DLD1 (cell line): Measurements from ENCODE around the gene SEPTIN11.
"Not testable (repeated sequence)": the region's sequence is repeated elsewhere in the genome, so short reads cannot be mapped to it uniquely, and the experiment has no call there.

Experiments used
- in situ Hi-C: cut with HindIII; loops from 2 replicates; pipeline ENCODE4 v1.10.0; 2017; ENCODE audit warnings: low sequenced_read_pairs

Gene SEPTIN11

GRCh38 chr4:76951672-76952010 lies 2.1 kb downstream of the SEPTIN11 start:
- in situ Hi-C loops = no loop called here

DNA sequence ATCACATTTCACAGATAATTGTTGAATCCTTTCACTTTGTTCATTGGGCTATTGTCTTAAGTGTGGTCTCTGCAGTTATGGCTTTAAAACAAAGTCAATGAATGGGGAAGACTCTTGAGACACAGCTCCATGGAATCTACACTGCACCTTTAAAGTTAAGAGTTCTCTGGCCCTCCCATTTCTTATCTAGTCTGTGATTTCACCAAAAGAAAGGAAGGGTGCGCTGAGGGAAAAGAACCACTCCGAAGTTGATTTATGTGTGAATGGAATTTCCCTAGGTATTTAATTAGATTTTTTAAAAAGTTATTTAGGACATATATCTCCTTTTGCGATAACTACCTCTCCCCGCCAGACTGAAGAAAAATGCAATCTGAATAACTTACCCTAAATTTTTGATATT lies 2.5 kb downstream of the SEPTIN11 start:
- in situ Hi-C loops = no loop called here

DNA sequence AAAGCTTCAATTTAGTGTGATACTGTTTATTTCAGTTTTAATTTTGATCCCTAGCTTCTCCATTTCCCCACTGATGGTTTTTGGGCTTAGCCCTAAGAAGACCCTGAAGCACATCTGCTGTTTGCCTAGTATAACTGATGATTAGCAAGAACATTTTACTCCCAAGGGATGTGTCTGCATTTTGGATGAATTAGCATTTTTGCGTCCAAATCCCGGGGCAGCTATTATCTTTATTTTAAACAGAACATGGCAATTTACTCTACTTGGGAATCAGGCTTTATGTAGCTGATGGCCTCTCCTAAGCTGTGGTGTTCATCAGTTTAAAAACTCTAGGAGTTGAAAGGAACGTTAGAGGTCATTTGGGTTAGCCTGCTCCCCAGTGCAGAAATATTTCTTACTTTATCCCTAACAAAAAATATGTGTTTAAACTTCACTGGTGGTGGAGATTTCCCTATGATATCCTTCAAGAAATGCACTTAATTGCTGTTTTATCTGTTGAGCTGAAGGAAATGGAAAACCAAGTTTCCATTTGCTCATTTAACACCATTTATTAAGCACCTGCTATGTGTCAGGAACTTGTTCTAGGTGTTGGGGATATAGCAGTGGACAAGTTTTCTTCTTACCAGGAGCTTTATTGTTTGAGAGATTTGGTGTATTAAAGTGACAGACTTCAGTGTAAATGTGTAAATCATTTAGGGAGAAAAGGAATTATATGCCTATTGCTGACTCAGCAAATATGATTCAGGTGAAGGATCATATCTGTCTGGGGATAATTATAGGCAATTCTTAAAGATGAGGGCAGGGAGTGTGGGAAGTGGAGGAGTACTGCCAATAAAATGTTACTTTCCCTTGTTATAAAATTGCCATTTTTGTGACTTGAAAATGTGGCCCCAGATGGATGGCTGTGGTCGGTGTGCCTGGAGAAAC lies 3.4 kb downstream of the SEPTIN11 start:
- in situ Hi-C loops = no loop called here

DNA sequence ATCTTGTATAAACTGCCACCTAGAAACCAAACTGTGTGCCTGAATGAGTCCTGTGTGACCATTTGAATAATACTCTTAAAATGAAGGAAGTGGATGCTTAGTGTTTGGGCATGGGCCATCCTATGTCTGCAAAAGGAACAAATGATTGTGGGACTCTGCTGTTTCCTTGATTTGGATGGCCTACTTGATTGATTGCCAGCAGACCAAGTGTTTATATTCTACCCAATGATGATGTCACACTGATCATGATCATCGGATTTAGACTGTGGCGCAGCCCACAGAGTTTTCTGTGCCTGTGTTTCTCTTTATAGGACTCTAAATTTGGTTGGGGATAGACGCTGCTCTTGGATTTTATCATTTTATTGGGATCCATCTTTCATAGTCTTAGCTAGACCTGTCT lies 4.4 kb downstream of the SEPTIN11 start:
- in situ Hi-C loops = no loop called here

DNA sequence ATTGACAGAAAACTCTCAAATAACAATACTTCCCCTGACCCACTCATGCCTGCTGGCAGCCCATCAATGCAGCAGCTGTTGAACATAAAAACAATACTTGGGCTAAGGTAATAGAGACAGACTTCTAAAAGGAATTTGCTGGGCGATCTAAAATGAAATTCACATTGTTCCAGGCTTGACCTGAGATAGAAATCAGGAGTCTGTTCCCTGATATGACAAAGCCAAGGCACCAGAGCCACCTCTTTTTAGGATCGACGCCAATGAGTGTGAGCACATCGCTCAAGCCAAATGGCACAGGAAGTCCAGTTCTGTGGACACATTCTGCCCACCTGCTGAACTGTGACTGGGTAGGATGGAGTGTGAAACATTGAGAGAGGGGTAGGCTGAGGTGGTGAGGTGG lies 4.9 kb downstream of the SEPTIN11 start:
- in situ Hi-C loops = no loop called here

DNA sequence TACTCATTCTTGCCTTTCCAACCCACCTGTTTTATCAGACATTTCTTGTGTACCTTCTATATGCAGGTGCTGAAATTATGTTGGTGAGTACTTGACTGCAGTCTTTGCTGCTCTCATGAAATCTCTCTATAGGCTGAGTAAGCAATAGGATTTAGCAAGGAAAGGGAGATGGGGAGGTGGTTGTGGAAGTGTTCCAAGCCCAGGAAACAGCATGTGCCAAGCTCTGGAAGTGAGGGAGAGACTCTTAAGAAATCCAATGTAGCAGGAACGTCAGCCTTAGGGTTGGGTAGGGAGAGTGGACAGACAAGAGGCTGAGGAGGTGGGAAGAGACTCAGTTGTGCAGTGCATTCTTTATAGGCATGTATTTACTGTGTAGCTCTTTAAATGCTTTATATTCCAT lies 5.6 kb downstream of the SEPTIN11 start:
- in situ Hi-C loops = no loop called here

- in situ Hi-C loops = no loop called here
These were observed 7.6 kb downstream of the SEPTIN11 start for GRCh38 chr4:76957004-76957738.

DNA sequence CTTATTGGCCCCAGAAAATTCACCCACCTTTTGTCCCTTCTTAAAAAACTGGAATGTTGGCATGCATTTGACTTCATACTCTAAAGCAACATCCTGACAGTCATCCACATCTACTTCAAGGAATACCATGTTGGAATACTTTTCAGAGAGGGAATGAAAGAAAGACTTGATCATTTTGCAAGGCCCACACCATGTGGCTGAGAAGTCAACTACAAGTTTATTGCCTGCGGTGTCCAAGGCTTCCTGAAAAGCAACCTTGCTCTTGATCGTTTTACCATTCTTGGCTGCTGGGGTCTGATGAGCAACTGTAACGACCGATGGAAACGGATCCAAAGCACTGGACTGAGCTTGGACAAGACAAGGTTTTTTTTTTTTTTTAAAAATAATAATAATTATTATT lies 9.3 kb downstream of the SEPTIN11 start:
- in situ Hi-C loops = no loop called here

DNA sequence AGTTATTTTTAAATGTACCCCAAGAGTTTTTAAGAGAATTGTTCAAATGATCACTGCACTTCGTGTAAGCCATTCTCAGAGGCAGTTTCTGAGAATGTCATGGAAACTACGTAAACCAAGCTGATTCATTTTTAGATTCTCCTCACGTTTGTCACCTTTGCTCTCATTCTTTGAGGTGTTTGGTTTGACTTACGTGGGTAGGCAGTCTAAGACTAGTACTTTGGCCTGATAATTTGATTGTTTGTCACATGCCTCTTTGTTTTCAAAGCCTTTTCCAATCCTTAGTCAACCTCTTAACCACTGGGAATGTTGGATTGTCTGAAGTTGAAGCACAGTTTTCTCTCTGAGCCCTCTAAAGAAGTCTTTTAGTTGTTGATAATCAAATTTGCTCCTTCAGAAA lies 10.5 kb downstream of the SEPTIN11 start:
- in situ Hi-C loops = no loop called here

DNA sequence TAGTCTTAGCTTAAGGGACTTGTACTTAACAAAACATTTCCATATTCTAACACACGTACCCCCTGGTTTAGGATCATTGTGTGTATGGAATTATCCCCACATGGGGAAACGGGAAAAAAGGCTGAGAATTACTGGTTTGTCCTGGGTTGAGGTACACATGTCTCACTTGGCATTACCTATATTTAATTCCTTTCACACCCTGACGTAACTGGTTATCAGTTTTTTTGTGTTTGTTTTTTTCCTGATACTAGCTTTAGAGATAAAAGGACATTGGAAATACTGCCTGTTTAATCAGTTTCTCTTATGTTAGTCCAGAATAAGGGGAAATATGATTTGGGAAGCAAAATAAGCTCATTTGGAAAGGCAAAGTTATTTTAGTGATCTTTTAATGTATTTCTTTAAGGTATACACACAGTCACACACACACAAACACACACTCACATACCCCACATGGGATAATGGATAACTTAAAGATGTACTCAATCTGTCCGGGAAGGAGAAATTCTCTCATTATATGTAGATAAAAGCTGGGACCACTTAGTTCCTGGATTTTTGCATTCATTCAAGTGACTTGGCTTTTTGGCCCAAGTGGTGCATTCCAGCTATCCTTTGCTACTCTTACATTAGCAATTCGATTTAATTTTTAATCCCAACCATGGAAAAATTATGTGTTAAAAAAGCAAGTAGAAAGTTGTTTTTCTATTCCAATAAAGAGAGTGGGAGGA lies 13.0 kb downstream of the SEPTIN11 start:
- in situ Hi-C loops = no loop called here

DNA sequence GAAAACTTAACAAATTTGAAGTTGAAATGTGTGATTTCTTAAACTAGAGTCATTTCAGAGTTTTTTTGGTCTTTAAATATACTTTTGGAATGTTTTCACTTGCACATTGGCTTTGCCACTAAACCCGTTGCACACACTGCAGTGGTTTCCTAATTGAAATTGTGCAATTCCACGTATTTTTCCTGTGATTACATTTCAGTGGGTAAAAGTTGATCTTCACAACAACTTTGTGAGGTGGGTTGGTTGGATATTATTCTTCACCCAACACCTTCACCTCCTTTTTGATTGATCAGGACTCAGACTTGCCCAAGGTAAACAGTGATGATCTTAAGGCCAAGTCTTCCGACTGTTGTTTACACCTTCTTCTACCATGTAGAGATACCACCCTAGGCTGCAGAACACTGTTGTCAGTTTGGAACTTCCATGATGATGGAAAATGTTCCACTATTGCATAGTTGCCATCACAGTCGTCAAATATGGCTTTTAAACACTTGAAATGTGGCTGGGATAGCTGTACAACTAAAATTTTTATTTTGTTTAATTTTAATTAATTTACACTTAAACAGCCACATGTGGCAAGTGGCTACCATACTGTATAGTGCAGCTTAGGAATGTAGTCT lies 13.7 kb downstream of the SEPTIN11 start:
- in situ Hi-C loops = no loop called here

- in situ Hi-C loops = not testable (repeated sequence)
These were observed 14.4 kb downstream of the SEPTIN11 start for GRCh38 chr4:76963927-76964326.

DNA sequence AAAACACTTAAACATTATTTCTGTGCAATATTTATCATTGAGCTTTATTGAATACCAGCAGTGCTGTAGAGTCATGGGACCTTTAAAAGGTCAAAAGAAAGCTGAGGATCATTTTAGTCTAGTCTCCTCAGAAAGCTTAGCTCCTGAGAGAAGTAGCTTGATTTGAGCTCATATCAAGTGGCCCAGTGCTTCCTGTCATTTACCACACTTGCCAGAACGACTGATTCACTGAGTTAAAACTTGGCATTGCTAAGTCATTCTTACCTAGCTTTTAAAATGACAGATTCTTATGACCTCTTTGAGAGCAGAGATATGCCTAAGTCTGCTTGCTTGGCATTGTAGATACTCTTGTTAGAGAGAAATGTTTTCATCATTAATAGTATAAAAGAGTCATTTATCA lies 15.2 kb downstream of the SEPTIN11 start:
- in situ Hi-C loops = no loop called here

GRCh38 chr4:76965866-76966579 lies 16.5 kb downstream of the SEPTIN11 start:
- in situ Hi-C loops = no loop called here

DNA sequence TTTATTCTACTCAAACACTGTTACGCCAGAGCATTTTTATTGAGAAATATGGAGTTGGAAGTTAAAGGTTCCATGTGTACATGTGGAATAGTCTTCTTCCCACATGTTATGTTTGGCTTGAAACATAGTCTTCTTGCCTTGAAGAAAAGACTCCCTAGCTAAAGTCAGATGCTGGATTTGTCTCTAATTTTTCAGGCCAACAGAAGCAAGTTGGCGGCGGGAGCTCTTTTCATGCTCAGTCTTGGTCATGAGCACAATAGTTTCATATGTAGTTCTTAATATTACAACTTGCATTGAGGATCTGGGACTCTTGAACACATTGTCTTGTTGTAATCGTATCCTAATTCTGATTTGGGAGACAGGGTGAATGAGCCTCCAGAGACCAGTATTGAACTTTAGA lies 19.4 kb downstream of the SEPTIN11 start:
- in situ Hi-C loops = no loop called here

- in situ Hi-C loops = no loop called here
These were observed 19.9 kb downstream of the SEPTIN11 start for GRCh38 chr4:76969495-76969894.

GRCh38 chr4:76969941-76970529 lies 20.5 kb downstream of the SEPTIN11 start:
- in situ Hi-C loops = no loop called here

GRCh38 chr4:76972306-76972705 lies 22.8 kb downstream of the SEPTIN11 start:
- in situ Hi-C loops = no loop called here

DNA sequence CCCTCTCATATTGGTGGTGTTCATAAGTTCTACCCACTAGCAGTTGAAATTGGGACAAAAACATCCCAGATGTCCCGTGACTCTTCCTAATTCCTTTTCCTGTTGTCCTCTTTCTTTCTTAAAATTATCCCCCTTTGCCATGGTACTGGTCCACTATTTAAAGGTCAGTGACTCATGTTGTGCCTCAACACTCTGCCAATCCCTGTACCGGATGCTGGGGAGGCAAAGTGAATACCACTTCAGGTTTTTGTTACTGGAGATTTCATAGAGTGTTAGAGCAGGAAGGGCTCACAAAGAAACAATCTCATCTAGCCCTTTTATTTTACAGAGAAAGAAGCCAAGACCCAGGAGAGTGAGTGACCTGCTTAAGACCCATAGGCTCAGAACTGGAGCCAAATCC lies 24.6 kb downstream of the SEPTIN11 start:
- in situ Hi-C loops = no loop called here

- in situ Hi-C loops = no loop called here
These were observed 27.6 kb downstream of the SEPTIN11 start for GRCh38 chr4:76977113-76977512.
